Embryonic facial prominence (tissue), 1 donor: ENCODE results near the gene PGAM2.

Experiments used
- DNase-seq: peaks from one replicate; pipeline ENCODE4 v3.0.0-alpha.2; 2016; ENCODE audit errors: extremely low spot score

The PGAM2 gene

DNA sequence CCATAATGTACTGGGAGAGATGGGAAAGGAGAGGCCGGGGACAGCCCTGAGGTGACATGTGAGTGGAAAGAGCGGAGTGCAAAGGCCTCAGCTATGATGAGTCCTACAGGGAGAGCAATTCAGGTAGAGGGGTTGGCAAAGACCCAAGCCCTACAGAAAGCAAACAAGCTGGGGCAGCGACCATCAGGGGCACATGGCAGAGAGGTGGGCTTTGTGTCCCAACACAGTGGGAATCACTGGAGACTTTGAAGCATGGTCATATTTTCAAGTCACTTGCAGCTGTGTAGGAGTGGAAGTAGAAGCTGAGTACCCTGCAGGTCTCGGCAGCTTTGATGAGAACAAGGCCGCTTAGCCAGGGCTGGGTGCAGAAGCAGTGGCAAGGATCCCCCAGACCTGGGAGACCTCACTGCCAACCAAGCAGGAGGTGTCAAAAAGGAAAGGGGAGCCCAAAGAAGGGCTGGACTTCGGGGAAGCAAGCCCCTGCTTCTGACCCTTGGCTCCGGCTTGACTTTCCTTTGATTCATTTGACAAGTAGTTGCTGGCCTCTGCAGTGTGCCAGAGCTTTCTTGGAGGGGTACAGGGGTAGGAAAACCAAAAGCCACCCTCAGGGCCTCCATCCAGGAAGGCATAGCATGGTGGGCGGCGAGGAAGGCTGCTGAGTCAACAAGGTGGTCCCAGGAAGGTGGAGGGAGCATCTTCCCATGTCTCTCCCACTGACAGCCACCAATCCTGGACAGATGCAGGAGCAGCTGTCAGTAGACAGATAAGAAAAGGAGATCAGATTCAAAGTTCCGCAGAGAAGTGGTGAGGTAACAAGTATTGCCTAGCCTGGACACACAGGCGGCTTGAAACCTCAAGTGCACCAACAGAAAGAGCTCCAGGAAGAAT, 1.9 kb upstream of the PGAM2 start:
- DNase-seq = no peak

DNA sequence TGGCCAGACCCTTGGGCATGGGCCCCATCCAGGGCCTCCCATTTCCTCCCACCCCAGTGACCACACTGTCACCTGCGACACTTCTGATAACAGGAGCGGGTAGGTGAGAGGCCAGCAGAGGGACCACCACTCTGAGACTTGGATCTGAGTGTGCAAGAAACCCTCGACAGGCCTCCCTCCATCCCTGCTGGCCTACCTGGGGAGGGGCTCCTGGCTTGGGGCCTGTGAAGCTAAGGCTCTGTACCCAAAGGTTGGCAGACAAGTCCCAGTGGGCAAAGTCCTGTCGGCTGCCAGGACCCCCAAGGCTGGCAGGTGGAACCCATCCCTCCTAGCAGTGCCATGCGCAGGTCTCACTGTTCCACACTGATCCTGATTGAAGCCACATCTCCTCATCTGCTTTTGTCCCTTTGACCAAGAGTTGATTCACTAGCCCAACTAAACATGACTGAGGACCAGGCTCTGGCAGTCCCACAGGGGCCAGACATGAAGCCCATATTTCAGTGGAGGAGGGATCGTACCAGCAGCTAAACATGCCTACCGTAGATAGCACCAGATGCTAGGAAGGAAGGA, 1.2 kb upstream of the PGAM2 start:
- no peak for DNase-seq

DNA sequence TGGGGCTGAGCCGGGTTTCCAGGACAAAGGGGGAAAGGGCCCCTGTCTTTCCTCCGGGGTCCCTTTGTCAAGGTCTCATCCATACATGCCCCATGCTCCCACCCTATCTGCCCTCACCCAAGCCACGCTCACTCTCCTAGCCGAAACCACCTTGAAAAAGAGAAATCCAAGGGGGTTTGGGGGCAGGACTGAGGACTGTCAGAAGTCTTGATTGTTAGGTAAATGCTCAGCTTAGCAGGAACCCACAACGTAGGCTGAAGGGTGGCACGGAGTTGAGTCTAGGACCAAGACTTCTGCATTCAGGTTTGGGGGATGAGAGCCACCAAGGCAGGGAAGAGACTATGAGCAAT, 719 bp upstream of the PGAM2 start:
- no peak for DNase-seq

- DNase-seq = no peak
Observed at GRCh38 chr7:44064791-44065430, 456 bp downstream of the PGAM2 start.

DNA sequence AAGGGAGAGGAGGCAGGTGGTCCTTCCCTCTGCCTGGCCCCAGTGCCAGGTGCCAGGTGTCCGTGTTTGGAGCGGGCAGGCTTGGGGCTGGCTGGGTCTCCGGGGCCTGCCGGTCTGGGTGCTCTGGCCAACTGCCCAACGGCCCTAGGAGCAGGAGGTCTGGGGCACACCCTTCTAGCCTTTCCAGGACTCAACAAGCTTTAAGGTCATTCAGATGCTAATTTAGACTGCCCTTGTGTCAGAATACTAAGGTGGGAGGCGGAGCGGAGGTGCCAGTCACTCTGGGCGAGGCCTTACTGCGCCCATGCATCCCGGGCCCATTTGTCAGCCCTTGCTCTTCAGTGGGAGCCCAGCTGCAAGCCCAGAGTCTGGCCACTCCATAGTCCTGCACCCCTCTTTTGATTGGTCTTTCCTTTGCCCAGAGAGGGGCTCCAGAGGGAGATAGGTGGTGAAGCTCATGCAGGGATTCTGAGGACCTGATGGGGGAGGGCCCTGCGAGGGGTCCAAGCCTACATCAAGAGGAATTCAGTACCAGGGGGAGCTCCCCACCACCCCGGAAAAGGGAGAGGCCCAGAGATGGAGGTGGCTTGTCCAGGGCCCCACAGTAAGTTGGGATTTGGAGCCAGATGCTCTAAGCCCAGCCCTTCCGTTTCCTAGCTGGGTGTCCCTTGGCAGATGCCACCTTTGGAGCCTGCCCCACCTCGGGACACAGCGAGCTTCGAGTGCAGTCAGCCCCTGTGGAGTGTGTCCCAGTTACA, 1.3 kb downstream of the PGAM2 start:
- DNase-seq = no peak

GRCh38 chr7:44063547-44063893, 1.8 kb downstream of the PGAM2 start:
- no peak for DNase-seq

DNA sequence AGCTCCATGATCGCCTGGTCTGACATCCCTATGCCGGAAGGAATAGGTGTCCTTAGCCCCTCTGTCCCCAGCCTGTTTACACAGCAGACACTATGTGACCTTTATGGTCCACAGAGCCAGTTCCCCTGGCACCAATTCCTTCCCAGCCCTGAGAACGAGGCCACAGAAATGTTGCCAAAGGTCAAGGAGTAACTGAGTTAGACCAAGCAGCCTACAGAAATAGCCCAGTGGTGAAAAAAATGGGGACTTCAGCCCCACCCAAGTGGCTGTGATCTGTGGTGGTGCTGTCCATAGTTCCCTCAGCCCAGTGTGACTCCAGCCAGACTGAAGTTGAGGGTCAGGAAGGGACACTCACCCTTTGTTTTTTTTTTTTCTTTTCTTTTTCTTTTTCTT, 2.5 kb downstream of the PGAM2 start:
- DNase-seq = no peak

DNA sequence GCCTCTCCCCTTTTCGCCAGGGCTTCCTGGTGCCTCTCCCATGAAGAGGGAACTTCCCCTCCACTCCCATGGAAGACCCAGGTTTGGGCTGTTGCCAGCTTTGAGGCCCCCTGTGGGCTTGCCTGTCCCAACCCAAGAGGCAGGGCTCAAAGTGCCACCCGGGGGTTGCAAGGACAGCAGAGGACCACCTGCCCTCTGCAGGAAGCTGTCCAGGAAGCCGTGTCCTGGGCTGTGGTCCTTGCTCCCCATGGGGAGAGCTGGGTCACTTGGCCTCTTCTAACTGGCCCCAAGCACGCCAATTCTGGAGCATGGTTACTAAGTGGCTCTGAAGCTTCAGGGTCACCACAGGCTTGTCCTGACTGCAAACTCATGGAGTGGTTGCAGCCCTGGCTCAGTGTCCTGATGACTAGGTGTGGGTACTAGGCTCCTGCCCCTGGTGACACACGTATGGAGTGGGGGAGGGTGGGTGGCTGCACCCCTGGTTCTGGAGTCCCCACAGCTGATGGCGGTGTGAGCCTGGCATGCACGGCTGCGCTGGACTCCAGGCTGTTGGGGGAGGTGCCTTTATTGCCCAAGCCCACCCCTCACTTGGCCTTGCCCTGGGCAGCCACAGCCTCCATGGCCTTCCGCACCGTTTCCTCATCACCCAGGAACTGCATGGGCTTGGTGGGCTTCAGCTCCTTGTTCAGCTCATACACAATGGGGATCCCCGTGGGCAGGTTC, 3.0 kb downstream of the PGAM2 start:
- DNase-seq = no peak

DNA sequence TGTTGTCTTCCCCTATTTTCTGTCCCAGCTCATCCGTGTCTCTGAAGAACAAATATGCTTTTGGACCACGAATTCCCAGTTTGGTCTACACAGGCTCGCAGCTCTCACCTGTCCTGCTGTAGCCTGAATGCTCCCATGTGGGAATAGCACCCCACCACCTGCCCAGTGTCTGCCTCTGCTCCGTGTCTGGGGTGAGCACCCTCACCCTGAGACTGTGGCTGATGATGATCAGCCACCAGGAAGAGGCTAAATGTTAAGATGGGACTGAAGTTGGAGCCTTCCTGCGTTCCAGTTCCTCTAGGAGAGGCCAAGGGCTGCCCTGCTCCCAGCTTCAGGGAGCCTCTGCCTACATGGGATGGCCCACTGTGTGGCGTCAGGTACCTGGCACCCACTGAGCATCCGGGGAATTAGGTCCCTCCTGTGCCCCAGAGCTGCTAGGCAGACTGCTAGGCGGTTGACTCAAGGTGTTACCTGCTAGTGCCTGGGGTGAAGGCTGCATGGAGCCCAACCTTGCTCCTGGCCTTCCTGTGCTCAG, 3.7 kb downstream of the PGAM2 start:
- DNase-seq = no peak

DNA sequence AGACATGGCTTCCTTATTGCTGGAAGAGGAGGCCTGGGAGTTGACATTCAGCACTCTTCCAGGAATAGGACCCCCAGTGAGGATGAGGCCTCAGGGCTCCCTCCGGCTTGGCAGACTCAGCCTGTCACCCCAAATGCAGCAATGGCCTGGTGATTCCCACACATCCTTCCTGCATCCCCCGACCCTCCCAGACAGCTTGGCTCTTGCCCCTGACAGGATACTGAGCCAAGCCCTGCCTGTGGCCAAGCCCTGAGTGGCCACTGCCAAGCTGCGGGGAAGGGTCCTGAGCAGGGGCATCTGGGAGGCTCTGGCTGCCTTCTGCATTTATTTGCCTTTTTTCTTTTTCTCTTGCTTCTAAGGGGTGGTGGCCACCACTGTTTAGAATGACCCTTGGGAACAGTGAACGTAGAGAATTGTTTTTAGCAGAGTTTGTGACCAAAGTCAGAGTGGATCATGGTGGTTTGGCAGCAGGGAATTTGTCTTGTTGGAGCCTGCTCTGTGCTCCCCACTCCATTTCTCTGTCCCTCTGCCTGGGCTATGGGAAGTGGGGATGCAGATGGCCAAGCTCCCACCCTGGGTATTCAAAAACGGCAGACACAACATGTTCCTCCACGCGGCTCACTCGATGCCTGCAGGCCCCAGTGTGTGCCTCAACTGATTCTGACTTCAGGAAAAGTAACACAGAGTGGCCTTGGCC, 4.3 kb downstream of the PGAM2 start:
- no peak for DNase-seq

DNA sequence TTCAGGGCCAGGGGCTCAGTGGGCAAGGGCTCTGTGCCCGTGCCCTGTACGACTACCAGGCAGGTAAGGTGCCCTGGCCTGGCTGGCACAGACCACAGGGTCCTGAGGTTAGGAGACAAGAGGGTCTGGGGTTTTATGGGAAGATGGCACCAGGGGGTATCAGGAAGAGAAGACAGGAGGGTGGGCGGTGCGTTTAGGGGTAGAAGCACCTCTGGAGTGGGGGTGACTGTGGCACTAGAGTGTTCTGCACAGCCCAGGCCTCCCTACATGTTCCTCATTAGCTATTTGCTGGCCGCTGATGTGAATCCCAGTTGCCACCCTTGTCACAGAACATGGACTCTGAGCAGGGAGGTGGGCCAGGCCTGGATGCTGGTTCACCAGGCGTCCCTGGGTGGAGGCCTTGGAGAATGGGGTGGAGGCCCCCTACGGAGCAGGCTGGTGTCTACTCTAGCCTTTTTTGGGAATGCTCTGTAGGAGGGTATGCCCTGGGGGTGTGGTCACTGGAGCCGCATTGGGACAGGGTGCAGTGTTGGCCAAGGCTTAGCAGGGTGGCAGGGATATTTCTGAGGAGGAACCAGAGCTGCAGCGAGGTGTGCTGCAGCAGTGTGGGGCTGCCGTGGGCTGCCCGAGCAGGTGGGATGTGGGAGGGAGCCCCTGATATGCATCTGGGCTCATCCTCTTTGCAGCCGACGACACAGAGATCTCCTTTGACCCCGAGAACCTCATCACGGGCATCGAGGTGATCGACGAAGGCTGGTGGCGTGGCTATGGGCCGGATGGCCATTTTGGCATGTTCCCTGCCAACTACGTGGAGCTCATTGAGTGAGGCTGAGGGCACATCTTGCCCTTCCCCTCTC, 5.0 kb downstream of the PGAM2 start:
- no peak for DNase-seq

DNA sequence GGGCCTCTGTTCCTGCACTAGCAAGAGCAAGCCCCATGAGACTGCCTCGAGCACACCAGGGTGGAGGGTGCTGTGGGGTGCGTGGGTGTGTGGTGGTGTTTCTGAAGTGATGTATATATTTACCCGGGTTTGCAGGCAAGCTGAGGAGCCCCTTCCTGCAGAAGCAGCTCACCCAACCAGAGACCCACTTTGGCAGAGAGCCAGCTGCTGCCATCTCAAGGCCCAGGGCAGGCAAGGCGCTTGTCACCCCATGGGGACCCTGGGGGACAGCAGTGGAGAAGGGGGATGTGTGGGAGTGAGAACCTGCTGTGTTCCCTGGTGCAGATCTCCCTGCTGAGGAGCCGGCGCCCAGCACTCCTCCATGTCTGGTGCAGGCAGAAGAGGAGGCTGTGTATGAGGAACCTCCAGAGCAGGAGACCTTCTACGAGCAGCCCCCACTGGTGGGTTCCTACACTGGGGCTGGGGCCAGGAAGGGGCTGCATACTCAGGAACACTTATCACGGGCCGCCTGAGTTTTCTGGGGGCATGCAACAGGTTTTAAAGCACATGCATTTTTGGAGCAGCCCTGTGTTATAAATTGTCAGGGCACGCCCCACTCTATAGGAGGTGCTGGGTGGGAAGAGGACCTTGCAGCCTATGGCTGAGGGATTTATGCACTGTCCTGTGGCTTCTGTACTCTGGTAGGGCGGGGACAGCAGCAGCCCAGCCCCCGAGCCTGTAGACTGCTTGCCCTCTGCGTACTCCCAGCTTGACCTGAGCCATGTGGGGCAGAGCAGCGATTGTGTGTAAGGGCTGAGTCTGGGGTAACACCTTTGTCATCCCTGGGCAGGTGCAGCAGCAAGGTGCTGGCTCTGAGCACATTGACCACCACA, 5.9 kb downstream of the PGAM2 start:
- DNase-seq = no peak

GRCh38 chr7:44058759-44059218, 6.6 kb downstream of the PGAM2 start:
- no peak for DNase-seq

GRCh38 chr7:44057849-44058758, 7.3 kb downstream of the PGAM2 start:
- DNase-seq = no peak

DNA sequence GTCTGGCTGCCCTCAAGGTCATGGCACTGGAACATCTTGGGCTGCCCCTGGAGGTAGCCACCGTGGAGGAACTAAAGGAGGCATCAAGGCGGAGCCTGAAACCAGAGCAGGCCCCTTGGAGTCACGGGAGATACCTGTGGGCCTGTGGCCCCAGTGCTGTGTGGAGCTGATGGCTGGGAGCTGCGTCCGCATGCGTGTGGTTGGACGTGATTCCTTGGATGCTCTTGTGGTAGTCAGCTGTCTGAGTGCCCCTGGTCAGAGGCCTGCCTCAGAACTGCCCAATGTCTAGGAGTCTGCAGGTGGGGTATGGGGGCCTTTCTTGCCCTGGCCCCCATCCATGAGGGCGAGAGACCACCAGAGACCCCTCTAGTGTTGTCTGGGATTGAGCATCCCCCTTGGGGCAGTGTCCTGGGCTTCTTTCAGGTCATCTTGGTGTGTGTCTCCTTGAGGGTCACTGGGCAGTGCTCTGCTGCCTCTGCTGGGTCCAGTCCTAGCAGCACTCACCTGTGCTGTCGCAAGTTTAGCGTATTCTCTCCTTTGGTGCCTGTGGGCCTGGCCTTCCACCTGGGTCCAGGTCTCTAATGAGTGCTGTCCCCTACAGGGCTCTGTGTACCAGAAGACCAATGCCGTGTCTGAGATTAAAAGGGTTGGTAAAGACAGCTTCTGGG, 8.1 kb downstream of the PGAM2 start:
- DNase-seq = no peak

GRCh38 chr7:44056681-44057080, 8.7 kb downstream of the PGAM2 start:
- no peak for DNase-seq

- no peak for DNase-seq
Observed at GRCh38 chr7:44052771-44053365, 12.5 kb downstream of the PGAM2 start.
